ENCODE data around the gene FANCI.
A peak's percentile ranks its signal among the peaks of the same experiment; 100 is the strongest.

Gene FANCI

DNA sequence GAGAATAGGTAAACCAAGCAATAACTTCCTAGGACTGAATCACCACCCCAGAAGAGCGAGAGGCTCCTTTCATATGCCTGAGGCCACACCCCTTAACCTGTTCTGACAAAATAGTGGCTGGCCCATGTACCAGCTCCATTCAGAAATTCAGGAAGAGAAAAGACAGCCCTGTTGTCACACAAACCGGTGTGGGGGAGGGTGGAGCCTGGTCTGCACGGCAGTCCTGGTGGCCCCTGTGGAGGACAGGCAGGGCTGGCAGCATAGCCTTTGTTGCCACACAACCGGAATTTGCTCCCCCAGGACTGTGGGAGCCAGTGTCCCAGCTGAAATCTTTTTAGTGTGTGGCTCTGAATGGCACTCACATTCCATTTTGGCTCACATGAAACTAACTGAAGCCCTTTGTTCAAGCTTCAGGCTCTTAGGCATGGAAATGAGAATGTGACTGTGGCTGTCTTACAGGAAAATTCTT lies 46.2 kb upstream of the FANCI start:
- TF ChIP-seq SIN3A (IDR thresholded peaks at IDR 0.05; ENCODE audit: borderline replicate concordance, insufficient read depth, low read length) = no peak
- no peak for TF ChIP-seq POLR2AphosphoS5 (IDR thresholded peaks at IDR 0.05; ENCODE audit: low read depth, low read length)
- TF ChIP-seq, protein P1, sequence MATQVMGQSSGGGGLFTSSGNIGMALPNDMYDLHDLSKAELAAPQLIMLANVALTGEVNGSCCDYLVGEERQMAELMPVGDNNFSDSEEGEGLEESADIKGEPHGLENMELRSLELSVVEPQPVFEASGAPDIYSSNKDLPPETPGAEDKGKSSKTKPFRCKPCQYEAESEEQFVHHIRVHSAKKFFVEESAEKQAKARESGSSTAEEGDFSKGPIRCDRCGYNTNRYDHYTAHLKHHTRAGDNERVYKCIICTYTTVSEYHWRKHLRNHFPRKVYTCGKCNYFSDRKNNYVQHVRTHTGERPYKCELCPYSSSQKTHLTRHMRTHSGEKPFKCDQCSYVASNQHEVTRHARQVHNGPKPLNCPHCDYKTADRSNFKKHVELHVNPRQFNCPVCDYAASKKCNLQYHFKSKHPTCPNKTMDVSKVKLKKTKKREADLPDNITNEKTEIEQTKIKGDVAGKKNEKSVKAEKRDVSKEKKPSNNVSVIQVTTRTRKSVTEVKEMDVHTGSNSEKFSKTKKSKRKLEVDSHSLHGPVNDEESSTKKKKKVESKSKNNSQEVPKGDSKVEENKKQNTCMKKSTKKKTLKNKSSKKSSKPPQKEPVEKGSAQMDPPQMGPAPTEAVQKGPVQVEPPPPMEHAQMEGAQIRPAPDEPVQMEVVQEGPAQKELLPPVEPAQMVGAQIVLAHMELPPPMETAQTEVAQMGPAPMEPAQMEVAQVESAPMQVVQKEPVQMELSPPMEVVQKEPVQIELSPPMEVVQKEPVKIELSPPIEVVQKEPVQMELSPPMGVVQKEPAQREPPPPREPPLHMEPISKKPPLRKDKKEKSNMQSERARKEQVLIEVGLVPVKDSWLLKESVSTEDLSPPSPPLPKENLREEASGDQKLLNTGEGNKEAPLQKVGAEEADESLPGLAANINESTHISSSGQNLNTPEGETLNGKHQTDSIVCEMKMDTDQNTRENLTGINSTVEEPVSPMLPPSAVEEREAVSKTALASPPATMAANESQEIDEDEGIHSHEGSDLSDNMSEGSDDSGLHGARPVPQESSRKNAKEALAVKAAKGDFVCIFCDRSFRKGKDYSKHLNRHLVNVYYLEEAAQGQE (IDR thresholded peaks at IDR 0.05; ENCODE audit: insufficient read depth in 1 of 2, low read depth in 2 of 2, low read length in 2 of 2) = no peak
- no peak for TF ChIP-seq FOXP2 (optimal IDR thresholded peaks at IDR 0.05; ENCODE audit: borderline replicate concordance, extremely low read depth, extremely low read length, insufficient read depth)
- no peak for TF ChIP-seq TAF1 (IDR thresholded peaks at IDR 0.05; ENCODE audit: borderline replicate concordance, insufficient read depth, low read length)

DNA sequence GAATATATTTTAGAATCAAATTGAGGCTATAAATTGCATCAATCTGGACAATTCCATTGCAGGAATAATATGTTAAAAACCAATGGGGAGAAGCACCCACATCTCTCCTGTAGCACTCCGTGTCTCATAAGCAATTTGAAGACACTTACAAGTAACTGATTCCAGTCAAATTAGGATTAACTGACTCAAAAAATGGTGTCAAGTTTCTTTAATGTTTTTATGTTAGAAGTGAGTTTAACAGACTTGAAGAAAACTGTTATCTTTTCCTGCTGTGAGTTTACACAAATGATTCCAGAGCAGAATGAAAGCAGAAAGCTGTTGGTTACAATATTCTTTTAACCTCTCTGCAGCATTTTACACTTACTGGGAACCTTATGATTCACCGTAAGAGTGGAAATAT lies 45.6 kb upstream of the FANCI start:
- TF ChIP-seq TAF1 (IDR thresholded peaks at IDR 0.05; ENCODE audit: borderline replicate concordance, insufficient read depth, low read length) (no peak), FOXP2 (optimal IDR thresholded peaks at IDR 0.05; ENCODE audit: borderline replicate concordance, extremely low read depth, extremely low read length, insufficient read depth) (no peak), SIN3A (IDR thresholded peaks at IDR 0.05; ENCODE audit: borderline replicate concordance, insufficient read depth, low read length) (no peak), POLR2AphosphoS5 (IDR thresholded peaks at IDR 0.05; ENCODE audit: low read depth, low read length) (no peak)
- TF ChIP-seq, protein P1 (IDR thresholded peaks at IDR 0.05; ENCODE audit: insufficient read depth in 1 of 2, low read depth in 2 of 2, low read length in 2 of 2) = no peak

DNA sequence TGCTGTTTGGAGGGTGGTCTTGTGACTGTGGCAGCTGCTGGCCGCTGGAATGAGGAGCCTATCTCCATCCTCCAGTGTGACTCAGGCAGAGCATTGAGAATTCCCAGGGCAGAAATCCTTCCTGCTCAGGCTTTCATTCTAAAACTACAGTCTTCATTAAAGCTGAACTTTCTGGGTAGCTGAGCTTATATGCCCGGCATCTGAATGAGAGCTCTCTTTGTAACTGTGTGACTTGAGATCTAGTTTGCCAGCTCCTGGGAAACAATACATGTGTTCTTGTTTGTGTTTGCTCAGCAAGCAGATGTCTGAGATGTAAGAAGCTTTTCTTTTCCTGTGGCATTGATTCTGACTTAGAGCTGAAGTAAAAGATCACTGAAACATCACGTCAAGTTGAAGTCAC lies 44.8 kb upstream of the FANCI start:
- TF ChIP-seq FOXP2 (optimal IDR thresholded peaks at IDR 0.05; ENCODE audit: borderline replicate concordance, extremely low read depth, extremely low read length, insufficient read depth) (no peak), POLR2AphosphoS5 (IDR thresholded peaks at IDR 0.05; ENCODE audit: low read depth, low read length) (peak; percentile 18; the same call in 1 of the 2 replicates)

DNA sequence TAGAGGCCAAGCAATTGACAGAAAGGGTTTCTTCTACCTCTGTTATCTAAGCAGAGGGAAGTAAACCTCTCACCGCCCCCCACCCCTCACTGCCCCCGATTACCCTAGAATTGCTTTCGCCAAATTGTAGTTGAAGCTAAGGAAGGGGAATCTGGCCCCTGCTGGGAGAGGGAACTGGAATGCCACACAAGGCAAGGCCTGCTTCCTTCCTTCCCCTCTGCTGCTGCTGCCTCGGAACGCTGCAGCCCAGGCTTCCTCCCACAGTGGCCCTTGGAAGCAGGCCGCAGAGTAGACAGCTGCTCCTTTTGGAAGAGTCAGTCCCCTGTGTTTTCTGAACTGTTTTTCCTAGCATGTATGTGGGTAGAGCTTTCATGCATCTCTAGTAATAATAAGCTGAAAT lies 44.0 kb upstream of the FANCI start:
- no peak for TF ChIP-seq FOXP2 (optimal IDR thresholded peaks at IDR 0.05; ENCODE audit: borderline replicate concordance, extremely low read depth, extremely low read length, insufficient read depth)
- TF ChIP-seq TAF1 (IDR thresholded peaks at IDR 0.05; ENCODE audit: borderline replicate concordance, insufficient read depth, low read length) = no peak
- TF ChIP-seq POLR2AphosphoS5 (IDR thresholded peaks at IDR 0.05; ENCODE audit: low read depth, low read length) = no peak
- TF ChIP-seq, protein P1 (IDR thresholded peaks at IDR 0.05; ENCODE audit: insufficient read depth in 1 of 2, low read depth in 2 of 2, low read length in 2 of 2) = no peak
- no peak for TF ChIP-seq SIN3A (IDR thresholded peaks at IDR 0.05; ENCODE audit: borderline replicate concordance, insufficient read depth, low read length)

DNA sequence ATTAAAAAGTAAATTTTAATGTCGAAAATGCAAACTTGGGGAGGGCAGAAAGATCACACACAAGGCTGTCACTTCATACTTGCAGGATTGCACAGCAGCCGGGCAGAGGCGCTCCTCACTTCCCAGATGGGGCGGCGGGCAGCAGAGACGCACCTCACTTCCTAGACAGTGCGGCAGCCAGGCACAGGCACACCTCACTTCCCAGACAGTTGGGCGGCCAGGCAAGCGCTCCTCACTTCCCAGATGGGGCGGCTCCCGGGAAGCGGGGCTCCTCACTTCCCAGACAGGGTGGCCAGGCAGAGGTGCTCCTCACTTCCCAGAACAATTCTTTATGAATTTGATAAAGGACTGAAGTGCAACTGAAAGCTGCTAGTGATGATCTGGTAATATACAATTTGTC lies 43.6 kb upstream of the FANCI start:
- TF ChIP-seq, protein P1 (IDR thresholded peaks at IDR 0.05; ENCODE audit: insufficient read depth in 1 of 2, low read depth in 2 of 2, low read length in 2 of 2) = no peak
- TF ChIP-seq TAF1 (IDR thresholded peaks at IDR 0.05; ENCODE audit: borderline replicate concordance, insufficient read depth, low read length) (no peak), POLR2AphosphoS5 (IDR thresholded peaks at IDR 0.05; ENCODE audit: low read depth, low read length) (no peak)
